HG02642 (cell line): ENCODE measurements around the gene IFT52.
"Not testable (repeated sequence)": the region's sequence is repeated elsewhere in the genome, so short reads cannot be mapped to it uniquely, and the experiment has no call there.

ENCODE experiments used
- ATAC-seq: cut with Tn5 transposase; IDR thresholded peaks from one replicate; pipeline ENCODE4 v1.9.1; 2021; ENCODE audit warnings: mild to moderate bottlenecking; ENCODE audit not compliant: unreplicated experiment, poor library complexity

Gene IFT52

DNA sequence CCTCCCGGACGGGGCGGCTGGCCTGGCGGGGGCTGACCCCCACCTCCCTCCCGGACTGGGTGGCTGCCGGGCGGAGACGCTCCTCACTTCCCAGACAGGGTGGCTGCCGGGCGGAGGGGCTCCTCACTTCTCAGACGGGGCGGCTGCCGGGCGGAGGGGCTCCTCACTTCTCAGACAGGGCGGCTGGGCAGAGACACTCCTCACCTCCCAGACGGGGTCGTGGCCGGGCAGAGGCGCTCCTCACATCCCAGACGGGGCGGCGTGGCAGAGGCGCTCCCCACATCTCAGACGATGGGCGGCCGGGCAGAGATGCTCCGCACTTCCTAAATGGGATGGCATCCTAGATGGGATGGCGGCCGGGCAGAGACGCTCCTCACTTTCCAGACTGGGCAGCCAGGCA, 16.5 kb downstream of the IFT52 start:
- not testable (repeated sequence) for ATAC-seq

GRCh38 chr20:43631598-43631997, 40.9 kb downstream of the IFT52 start:
- no peak for ATAC-seq

GRCh38 chr20:43636429-43636828, 45.7 kb downstream of the IFT52 start:
- ATAC-seq, result no peak

GRCh38 chr20:43642548-43642947, 51.8 kb downstream of the IFT52 start:
- no peak for ATAC-seq

DNA sequence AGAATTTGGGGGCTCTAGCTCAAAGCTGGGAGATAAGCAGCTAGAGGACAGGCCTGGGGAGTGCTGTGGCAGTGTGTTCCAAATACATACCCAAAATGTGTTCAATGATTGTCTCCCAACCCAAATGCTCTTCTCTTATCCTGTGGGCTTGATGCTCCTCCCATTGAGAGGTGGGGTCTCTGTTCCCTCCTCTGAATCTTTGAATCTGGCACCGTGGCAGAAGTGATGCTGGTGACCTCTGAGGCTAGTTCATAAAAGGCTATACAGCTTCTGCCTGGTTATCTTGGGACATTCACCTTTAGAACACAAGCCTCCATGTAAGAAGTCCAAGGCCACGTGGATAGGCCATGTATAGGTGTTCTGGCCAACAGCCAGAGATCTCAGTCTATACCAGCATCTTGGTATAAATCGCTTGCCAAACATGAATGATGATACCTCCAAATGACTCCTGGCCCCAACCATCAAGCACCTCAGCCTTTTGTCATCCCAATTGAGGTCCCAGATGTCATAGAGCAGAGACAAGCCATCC, 60.3 kb downstream of the IFT52 start:
- ATAC-seq, result no peak

DNA sequence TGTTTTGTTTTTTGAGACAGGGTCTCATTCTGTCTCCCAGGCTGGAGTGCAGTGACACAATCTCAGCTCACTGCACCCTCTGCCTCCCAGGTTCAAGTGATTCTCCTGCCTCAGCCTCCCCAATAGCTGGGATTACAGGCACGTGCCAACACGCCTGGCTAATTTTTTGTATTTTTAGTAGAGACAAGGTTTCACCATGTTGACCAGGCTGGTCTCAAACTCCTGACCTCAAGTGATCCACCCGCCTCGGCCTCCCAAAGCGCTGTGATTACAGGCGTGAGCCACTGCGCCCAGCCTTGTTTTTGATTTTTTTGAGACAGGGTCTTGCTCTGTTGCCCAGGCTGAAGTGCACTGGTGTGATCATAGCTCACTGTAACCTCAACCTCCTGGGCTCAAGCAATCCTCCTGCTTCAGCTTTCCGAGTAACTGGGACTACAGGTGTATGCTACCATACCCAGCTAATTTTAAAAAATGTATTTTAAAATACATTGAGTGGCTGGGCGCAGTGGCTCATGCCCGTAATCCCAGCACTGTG, 61.0 kb downstream of the IFT52 start:
- not testable (repeated sequence) for ATAC-seq

DNA sequence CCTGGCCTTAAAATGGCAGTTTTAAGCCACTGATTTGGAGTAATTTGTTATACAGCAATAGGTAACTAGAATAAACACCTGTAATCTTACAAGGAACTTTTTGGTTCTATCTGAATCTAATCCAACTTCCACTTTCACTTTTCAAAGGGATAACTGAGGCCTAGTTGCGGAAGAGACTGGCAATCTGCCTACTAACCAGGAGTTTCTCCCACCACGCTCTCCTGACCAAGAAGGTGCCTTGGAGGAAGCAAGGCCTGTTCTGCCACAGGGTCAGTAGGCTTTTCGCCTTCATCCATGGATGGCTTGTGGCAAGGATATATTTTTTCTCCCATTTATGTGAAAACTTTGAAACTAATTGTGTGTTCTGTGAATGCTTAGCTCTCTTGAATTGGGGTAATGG, 63.2 kb downstream of the IFT52 start:
- no peak for ATAC-seq

DNA sequence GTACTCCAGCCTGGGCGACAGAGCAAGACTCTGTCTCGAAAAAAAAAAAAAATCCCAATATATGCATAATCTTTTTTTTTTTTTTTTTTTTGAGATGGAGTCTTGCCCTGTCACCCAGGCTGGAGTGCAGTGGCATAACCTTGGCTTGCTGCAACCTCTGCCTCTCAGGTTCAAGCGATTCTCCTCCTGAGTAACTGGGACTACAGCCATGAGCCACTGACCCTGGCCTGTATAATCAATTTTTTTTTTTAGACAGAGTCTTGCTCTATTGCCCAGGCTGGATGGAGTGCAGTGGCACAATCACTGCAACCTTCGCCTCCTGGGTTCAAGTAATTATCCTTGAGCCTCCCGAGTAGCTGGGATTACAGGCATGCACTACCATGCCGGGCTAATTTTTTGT, 64.4 kb downstream of the IFT52 start:
- not testable (repeated sequence) for ATAC-seq

- ATAC-seq, result no peak
These were observed 65.2 kb downstream of the IFT52 start for GRCh38 chr20:43655937-43656336.

DNA sequence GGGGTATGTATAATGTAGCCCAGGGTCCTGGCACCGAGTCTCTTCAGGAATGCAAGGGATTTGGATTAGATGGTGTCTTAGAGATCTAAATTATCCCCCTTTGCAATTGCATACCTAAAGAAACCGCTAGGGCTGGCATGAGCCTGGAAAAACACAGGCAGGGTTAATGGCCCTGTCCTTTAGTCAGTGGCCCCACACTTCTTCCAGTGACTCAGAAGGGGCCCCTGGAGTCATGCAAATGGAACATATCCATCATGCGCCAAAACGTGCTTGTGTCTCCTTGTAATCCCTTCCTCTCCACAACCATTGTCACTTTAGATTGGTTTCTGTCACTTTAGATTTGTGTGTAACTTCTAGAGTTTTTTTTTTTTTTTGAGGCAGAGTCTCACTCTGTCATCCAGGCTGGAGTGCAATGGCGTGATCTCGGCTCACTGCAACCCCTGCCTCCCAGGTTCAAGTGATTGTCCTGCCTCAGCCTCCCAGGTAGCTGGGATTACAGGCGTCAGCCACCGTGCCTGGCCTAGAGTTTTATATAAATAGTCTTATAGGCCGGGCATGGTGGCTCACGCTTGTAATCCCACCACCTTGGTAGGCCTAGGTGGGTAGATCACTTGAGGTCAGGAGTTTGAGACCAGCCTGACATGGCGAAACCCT, 67.5 kb downstream of the IFT52 start:
- no peak for ATAC-seq

DNA sequence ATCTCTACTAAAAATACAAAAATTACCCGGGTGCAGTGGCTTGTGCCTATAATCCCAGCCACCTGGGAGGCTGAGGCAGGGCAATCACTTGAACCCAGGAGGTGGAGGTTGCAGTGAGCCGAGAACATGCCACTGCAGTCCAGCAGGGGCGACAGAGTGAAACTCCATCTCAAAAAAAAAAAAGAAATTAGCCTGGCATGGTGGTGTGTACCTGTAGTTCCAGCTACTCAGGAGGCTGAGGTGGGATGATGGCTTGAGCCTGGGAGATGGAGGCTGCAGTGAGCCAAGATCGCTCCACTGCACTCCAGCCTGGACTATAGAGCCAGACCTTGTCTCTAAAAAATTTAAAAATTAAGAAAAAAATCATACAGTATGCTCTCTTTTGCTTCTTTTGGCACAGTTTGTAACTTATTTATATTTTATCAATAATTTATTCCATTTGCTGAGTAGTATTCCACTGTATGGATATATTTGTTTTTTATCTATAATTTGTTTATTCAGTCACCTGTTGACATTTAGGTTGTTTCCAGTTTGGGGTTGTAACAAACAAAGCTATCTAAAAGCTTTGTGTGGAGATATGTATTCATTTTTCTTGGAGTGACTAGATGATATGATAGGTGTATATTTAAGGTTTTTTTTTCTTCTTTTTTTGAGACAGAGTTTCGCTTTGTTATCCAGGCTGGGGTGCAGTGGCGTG, 68.1 kb downstream of the IFT52 start:
- no peak for ATAC-seq

GRCh38 chr20:43662943-43663655, 72.4 kb downstream of the IFT52 start:
- ATAC-seq, result no peak

DNA sequence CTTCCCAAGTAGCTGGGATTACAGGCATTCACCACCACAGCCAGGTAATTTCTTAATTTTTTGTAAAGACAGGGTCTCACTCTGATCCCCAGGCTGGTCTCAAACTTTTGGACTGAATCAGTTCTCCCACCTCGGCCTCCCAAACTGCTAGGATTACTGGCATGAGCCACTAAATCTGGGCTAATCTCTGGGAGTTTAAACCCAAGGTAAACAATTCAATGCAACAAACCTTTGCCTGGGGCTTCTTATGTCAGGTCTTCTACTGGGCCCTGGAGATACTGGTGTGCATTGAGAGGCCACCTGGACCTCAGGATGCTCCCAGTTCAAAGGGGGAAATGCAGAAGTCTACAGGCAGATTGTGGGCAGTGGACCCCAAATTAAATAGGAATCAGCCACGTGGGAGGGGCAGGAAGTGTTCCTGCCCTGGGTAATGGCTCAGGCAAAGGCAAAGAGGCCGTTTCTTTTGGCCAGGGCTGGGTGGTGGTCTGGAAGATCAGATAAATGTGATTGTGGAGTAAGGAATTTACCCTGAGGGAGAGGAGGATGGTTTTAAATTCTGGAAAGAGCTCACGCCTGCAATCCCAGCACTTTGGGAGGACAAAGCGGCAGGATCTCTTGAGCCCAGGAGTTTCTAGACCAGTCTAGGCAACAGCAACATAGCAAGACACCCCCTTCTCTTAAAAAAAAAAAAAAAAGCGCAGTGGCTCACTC, 74.9 kb downstream of the IFT52 start:
- ATAC-seq, result no peak

GRCh38 chr20:43666376-43667328, 75.9 kb downstream of the IFT52 start, which contains the start of gene MYBL2:
MYBL2 (plus strand) TSS chr20:43667114; CDS start chr20:43667284, 170 bp downstream.
- ATAC-seq, result peak; percentile 78

DNA sequence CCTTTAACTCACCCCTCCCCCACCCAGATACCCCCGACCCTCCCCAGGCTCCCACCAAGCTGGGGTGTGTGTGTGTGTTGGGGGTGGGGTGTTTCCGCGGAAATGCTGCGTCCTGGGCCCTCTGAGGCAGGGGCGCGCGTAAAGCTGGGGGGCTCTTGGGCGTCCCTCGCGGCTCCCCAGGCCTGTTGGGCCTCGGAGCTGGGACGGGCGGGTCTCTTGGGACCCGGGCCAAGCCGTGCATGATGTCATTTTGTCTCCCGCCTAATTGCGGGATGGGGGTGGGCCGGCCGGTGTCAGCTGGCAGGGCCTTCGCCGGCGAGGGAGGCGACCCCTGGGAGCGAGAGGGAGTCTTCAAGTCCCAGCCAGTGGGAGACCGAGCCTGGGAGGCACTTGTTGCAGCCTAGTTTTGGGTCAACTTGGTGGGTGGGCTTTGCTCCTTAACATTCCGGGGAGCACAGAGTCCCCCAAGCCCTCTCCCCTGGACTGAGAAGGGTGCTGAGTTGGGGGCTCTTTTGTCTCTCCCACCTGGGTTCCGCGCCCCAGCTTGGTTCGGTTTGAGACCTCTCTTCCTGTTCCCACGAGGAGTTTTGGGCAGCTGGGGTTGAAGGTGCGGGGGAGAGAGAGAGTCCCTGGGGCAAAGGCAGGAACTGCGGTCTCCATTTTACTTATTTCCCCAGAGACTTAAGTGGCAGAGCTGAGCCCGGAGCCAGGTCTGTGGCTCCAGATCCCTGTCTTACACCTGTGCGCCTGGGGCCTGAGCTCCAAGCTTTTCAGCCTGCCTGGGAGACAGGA, 76.8 kb downstream of the IFT52 start:
- peak; percentile 37 for ATAC-seq

DNA sequence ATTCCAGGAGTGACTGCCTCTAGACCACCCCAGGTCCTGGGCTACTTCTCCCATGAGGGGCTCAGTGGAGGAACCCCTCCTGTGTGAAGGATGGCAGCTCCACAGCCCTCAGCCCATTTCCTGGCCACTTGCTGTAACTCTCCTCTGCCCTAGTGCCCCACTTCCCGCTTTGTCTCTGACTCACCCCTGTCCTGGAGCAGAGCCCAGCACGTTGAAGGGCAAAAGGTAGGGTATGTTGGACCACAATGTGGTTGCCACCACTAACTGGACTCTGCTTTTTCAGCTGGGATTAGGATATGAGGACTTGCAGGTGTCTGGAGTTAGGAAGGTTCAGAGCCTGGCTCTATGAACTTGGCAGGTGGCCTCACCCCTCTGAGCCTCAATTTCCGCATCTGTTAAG, 78.6 kb downstream of the IFT52 start:
- no peak for ATAC-seq

DNA sequence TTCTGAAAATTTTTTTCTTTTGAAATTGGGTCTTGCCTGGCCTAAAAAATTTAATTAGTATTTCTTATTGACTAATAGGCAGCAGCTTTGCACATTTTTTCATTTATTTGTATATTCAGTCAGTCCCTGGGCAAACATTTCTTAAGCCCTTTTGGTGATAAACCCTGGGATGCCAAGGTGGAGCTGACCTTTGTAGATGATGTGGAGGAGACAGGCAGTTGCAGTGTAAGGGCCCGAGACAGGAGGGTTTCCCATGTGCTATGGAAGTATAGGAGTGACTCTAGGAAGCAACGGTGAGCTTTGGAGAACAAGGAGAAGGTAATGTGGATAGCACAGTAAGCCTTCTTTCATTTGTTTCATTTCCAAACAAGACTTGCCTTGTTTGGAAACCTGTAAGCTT, 79.7 kb downstream of the IFT52 start:
- ATAC-seq, result no peak

DNA sequence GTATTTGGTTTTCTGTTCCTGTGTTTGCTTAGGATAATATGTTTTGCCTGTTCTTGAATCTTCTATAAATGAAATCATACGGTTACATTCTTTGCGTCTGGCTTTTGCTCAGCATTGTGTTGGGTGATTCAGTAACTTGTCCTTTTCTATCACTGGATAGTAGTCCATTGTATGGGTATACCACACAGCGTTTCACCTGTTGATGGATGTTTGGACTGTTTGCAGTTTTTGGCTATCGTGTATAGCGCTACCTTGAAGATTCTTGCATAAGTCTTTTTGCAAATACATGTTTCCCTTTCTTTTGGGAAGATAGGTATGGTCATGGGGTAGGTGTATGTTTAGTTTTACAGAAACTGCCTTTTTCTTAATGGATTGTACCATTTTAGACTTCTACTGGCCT, 85.6 kb downstream of the IFT52 start:
- no peak for ATAC-seq
